Hematopoietic multipotent progenitor cell treated with erythropoietin and hydrocortisone succinate and interleukin-3 and kit ligand, for 4 days (in vitro differentiated cells): ENCODE measurements around the gene LHX3.
A peak's percentile ranks its signal among the peaks of the same experiment; 100 is the strongest.

Experiments
- DNase-seq: peaks from one replicate; pipeline ENCODE4 v3.0.0-alpha.2; 2015

Gene LHX3

GRCh38 chr9:136205707-136205992 is 722 bp upstream of the LHX3 start:
- DNase-seq = no peak

- no peak for DNase-seq
These were observed 653 bp downstream of the LHX3 start for GRCh38 chr9:136204145-136204805.

DNA sequence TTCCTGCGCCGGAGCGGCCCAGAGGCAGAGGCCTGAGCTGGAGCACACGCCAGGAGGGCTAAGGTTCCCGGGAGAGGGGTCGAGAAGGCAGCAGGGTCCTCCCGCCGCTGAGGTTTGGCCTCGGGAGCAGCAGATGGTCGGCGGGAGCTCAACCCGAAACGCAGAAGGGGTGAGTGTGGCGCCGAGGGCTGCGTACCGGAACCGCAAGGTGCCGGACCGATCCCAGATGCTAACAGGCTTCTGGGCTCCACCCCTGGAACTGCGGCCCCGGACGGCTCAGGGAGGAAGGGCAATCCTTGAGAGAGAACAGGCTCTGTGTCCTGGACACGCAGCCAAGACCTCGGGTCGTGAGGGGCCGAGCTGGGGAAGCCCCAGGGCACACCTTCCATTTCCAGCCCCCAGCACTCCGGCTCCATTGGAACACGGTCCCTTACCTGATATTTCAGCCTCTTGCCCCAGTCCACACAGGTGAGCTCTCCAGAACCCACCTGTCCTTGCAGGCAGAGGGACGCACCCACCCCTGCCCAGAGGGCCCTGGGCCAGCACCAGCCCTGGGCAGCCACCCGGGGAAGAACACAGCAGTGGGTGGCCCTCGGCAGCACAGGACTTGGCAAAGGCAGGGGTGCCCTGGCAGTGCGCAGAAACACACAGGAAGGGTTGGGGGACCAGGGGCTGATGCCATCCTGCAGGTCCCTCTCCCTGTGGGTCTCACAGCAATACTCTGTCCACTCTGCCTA is 1.4 kb downstream of the LHX3 start:
- DNase-seq = no peak

- DNase-seq = no peak
These were observed 2.2 kb downstream of the LHX3 start for GRCh38 chr9:136202454-136203407.

DNA sequence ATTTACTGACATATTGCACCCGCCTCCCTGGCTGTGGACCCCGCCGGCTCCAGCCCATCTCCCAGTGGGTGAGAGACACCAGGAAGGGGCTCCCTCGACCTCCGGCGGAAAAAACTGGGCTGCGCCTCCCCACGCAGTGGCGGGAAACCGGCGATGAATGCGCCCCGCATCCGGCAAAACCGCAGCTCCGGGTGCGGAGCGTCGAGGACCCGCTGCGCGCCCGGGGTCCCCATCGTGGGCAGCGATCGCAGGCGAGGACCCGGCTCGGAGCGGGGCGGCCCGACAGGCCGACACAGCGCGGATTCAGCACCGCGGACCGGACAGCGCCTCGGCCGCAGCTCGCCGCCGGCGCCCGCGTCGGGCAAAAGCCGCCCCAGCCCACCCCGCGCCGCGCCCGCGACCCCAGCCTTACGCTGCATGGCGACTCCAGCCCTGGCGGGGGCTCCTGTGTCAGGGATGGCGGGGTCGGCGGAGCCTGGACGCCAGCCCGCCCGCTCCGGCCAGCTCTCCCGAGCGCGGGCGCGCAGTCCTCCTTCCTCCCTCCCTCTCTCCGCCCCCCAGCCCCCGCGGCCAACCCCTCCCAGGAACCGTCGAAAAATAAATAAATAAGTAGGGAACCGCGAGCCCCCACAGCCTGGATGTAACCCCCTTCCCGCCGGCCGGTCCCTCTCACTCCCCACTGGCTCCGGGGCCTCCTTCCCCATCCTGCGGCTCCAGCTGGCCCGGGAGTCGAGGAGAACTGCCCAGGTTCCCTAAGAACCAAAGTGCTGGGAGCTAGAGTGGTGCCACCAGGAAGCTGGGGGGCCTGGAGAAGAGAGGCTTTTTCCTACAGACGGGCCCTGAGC is 3.1 kb downstream of the LHX3 start:
- DNase-seq = peak; percentile 55

- DNase-seq = no peak
These were observed 3.8 kb downstream of the LHX3 start for GRCh38 chr9:136201174-136201573.

DNA sequence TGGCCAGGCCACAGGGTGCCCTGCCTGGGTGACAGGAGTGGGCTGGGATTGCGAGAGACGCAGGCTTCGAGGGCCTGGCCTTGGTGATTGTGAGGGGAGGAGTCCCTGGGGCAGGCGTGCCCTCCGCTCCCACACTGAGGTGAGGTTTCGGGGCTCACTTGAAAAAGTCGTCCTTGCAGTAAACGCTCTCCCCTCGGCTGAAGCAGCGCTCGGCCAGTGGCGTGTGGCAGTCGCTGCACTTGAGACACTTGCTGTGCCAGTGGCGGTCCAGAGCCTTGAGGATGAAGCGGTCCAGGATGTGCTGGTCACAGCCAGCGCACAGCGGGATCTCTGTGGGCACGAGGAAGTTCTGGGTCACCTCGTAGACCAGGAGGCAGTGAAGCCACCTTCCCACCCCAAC is 4.5 kb downstream of the LHX3 start:
- no peak for DNase-seq

DNA sequence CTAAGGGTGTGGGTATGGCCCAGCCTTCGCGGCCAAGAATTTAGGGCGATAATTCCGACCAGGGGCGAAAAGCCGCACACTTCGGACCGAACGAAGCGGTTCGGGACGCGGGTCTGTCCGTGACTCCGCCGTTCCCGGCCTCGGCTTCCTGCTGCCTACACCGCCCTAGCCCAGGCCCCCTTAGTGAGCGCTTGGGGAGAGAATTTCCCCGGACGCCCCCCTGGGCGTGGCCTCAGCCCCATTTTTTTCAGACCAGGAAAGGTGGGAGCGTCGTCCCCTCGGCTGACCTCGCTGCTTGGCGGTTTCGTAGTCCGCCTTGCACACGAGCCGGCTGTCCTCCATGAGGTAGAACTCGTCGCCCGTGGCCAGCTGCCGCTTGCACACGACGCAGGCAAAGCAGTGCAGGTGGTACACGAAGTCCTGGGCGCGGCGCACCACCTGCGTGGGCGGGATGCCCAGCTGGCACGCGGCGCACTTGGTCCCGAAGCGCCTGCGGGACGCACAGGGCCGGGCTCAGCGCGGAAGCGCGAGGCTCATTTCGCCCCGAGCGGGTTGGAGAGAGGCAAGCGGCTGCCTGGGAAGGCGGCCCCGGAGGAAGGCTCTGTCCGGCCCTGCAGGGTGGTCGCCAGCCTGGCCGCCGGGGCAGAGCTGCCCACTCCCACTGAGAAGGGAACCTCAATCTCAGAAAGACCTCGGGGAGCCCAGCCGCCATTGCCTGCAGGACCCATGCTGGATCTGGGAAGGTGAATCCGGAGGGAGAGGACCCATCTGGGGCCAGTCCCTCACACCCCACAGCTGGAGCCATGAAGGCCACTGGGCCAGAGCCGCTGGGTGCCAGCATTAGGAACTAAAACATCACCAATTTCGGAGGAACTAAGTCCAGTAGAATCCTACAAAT is 5.3 kb downstream of the LHX3 start:
- no peak for DNase-seq

DNA sequence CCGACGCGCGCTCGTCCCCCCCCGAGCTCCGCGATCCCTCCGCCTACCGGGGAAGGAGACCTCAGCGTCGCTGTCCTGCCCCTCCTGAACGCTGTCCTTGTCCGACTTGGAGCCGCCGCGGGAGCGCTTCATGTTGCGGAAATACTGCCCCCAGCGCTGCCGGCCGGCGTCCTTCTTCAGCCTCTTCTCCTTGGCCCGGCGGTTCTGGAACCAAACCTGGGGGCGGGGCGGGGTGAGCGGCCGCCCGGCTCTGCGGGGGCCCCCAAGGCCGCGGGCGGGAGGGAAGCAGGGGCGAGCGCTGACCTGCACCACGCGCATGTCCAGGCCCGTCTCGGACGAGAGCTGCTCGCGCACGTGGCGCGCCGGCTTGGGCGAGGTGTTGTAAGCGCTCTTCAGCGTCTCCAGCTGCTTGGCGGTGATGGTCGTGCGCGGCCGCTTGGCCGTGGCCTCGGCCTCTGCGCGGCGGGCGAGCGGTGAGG is 6.3 kb downstream of the LHX3 start:
- peak; percentile 37 for DNase-seq

GRCh38 chr9:136197930-136198604 is 6.9 kb downstream of the LHX3 start:
- no peak for DNase-seq

- DNase-seq = no peak
These were observed 7.6 kb downstream of the LHX3 start for GRCh38 chr9:136197084-136197875.

DNA sequence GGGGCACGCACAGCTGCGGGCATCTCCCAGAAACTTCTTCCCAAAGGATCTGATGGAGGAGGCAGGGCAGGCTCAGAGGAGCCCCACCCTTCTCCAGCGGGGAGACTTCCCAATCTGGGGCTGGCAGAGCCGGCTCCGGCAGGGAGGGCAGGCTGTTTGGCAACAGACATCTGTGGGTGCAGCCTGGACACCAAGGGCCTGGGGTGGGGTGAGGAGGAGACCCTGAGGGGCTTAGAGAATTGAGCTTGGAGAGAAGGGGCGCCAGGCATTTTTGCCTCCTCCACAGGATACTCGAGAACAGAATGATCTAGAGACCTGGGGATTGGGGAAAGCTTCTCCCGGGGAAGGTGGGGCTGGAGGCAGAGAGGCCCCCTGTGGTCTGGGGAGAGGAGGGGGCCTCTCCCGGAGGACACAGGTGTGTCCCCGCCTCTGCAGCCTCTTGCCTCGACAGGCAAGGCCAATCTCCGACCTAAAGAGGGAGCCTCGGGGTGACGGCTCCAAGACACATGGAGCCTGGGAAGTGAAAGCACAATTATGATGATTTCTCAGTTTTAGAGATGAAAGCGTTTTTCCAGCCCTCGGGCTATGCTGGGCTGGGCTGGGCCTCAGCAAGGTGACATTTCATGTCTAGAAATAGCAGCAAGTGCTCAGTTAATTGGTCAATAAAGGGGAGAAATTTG is 8.4 kb downstream of the LHX3 start:
- DNase-seq = no peak

DNA sequence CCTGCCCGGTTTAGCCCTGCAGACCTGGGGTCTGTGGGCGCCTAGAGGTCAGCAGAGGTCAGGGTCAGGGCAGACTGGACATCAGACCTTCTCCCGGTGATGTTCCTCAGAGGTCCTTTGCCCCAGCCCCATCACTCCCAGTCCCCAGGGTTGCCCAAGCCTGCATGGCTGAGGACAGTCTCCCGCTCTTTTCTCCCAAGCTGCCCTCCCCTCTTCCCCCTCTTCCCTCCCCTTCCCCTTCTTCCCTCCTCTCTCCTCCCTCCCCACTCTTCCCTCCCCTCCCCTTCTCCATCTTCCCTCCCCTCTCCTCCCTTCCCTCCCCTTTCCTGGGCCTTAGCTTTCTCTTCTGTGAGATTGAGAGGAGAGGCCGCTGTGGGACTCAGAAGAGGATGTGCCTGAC is 10.4 kb downstream of the LHX3 start:
- no peak for DNase-seq

DNA sequence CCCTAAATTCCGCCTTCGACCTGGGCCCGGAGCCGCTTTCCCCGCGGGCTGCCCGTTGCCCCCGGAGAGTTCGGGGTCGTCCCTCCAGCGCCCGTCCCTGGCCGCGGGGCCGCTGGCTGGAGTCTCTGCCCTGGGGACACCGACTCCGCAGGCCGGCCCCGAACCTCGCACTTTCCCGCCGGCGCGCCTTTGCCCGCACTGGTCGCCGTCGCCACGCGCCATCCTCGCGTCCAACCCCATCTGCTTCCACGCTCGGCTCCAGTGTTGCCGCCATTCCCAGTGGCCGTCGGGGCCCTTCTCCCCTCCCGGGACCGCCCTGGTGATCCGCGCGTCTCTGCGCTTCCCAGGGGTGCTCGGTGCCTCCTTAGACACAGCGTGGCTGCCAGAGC is 11.0 kb downstream of the LHX3 start:
- no peak for DNase-seq

GRCh38 chr9:136193127-136193890 is 11.6 kb downstream of the LHX3 start:
- DNase-seq = no peak

GRCh38 chr9:136192289-136193126 is 12.4 kb downstream of the LHX3 start:
- no peak for DNase-seq

DNA sequence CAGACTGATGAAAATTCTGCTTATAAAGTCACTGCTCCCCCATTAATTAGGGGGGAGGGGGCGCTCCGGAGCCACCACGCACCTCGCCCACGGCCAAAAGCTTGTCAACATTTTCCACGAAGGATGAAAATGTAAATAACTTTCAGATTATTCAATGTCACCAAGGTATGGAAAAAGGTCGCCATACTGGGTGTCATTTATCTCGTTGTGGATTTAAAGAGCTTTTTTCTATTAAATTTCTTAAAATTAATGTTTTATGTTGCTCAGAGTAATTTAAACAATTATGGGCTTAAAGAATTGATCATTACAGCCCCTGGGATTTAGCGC is 13.0 kb downstream of the LHX3 start:
- DNase-seq = no peak
